Measurements from ENCODE around the gene PXDN.
A peak's percentile ranks its signal among the peaks of the same experiment; 100 is the strongest.
"Not testable (repeated sequence)": the region's sequence is repeated elsewhere in the genome, so short reads cannot be mapped to it uniquely, and the experiment has no call there.

Gene PXDN

DNA sequence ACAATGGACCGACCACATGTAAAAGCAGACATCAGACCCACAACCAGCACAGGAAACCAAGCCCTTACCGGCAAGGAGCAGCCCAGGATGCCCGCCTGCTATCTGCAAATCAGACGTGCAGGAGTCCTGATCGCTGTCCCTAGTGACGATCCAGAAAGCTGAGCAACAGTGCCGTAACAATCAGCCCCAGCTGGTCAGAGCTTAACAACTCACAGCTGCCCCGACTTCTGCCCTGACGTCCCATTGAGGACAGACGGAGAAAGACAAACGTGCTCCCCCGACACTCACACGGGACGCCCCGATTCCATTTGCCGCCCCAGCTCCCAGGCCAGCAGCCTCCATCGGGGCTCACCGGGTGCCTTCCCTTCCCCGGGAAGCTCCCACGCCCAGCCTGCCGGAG, 39.8 kb upstream of the PXDN start:
- Mint-ChIP-seq H3K27ac (no peak overlapping the region), H3K9me3 (no peaks in the 10 kb centered on the region), H3K36me3 (ENCODE audit: insufficient read depth) (no peaks in the 10 kb centered on the region), H3K4me1 (ENCODE audit: low read depth in 2 of 2) (no peaks in the 10 kb centered on the region), H3K27me3 (peaks cover 7 to 23% of the 10 kb centered on the region in 2 donors), H3K4me3 (no peak overlapping the region)
- DNase-seq, result no peak
- peak; percentile 25 for ATAC-seq (replicated peaks)

DNA sequence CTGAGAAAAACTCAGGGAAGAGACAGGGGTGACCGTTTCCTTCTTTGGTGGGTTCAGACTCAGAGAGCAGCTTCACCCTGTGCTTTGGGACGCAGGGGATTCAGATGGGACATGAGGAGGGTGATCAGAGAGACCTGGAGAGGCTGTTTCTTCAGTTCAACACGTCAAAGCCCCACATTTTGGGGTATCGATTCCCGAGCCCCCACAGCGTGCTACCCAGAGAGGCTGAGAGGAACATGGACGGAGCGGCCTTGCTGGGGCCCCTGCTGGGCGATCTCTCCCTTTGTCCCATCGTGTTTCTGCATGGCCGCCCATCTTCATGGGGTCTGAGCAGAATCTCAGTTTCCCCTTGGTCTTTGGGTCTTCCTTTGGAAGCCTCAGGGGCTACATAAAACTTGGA, 38.2 kb upstream of the PXDN start:
- ATAC-seq (replicated peaks), result no peak
- H3K27ac Mint-ChIP-seq, result no peak overlapping the region
- peaks cover 11 to 18% of the 10 kb centered on the region in 2 donors for H3K27me3 Mint-ChIP-seq

DNA sequence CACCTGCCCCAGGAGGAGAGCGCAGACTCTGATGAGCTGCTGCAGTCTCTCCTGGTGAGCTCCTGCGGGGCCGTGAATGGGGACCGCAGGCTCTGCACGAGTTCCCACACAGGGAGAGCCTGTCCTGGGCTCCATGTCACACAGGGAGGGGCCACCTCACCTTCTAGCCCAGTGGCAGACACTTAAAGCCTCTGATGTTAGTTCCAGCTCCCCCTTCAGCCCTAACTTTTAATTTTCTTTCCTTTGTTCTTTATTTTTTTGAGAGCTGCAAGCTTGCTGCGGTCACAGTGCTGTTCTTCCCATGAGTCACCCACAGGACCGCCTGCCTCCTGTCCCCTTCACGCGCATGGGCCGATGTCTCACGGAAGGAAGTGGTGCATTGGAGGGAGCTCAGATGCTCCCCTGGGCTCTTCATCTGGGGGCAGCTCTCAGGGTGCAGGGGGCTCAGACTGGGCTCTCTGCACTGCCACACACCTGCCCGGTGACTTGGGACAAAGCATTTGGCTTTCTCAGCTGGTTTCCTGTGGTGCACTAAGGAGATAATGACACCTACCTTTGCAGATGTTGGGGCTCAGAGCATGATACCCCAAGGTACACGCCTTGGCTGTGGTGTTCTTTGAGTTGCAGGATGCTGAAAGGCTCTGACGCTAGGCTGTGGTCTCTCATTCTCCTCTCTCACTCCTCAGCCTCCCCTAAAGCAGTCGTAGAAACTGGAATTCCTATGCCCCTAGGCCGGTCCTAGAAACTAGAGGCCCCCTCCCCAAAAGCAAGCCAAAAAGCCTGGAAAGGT, 37.2 kb upstream of the PXDN start:
- no peaks in the 10 kb centered on the region for H3K36me3 Mint-ChIP-seq (ENCODE audit: insufficient read depth)
- H3K27ac Mint-ChIP-seq, result no peak overlapping the region
- no peaks in the 10 kb centered on the region for H3K9me3 Mint-ChIP-seq
- ATAC-seq (replicated peaks) (peak; percentile 74), DNase-seq (no peak)
- H3K4me1 Mint-ChIP-seq (ENCODE audit: low read depth in 2 of 2), result no peaks in the 10 kb centered on the region
- H3K4me3 Mint-ChIP-seq, result peak overlapping the region in 1 of 2 donors; percentile 1
- peaks cover 11 to 18% of the 10 kb centered on the region in 2 donors for H3K27me3 Mint-ChIP-seq

More for the DNA sequence above, 38.2 kb upstream of the PXDN start:
- Mint-ChIP-seq H3K9me3 (no peaks in the 10 kb centered on the region), H3K4me3 (no peak overlapping the region), H3K36me3 (ENCODE audit: insufficient read depth) (no peaks in the 10 kb centered on the region), H3K4me1 (ENCODE audit: low read depth in 2 of 2) (no peaks in the 10 kb centered on the region)
- no peak for DNase-seq

DNA sequence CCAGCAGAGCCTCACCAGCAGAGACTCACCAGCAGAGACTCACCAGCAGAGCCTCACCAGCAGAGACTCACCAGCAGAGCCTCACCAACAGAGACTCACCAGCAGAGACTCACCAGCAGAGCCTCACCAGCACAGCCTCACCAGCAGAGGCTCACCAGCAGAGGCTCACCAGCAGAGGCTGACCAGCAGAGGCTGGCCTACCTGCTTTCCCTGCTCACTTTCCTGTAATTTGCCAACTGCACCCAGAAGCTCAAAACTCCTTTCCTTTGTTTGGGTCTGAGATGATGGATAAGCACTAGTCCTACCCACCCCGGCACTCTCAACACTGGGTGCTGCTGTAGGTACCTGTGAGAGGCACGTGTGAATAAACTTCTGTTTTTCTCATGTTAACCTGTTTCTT, 36.4 kb upstream of the PXDN start:
- Mint-ChIP-seq H3K36me3 (ENCODE audit: insufficient read depth) (no peaks in the 10 kb centered on the region), H3K9me3 (no peaks in the 10 kb centered on the region), H3K4me1 (ENCODE audit: low read depth in 2 of 2) (no peaks in the 10 kb centered on the region), H3K27me3 (peaks cover 11 to 18% of the 10 kb centered on the region in 2 donors), H3K27ac (no peak overlapping the region), H3K4me3 (no peak overlapping the region)
- no peak for DNase-seq
- ATAC-seq (replicated peaks), result no peak

DNA sequence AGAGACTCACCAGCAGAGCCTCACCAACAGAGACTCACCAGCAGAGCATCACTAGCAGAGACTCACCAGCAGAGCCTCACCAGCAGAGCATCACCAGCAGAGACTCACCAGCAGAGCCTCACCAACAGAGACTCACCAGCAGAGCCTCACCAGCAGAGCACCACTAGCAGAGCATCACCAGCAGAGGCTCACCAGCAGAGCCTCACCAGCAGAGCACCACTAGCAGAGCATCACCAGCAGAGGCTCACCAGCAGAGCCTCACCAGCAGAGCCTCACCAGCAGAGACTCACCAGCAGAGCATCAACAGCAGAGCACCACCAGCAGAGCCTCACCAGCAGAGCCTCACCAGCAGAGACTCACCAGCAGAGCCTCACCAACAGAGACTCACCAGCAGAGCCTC, 35.7 kb upstream of the PXDN start:
- not testable (repeated sequence) for H3K9me3 Mint-ChIP-seq; DNase-seq; H3K27ac Mint-ChIP-seq; H3K4me1 Mint-ChIP-seq (ENCODE audit: low read depth in 2 of 2); H3K36me3 Mint-ChIP-seq (ENCODE audit: insufficient read depth); H3K4me3 Mint-ChIP-seq; ATAC-seq (replicated peaks)
- peaks cover 11 to 18% of the 10 kb centered on the region in 2 donors for H3K27me3 Mint-ChIP-seq

DNA sequence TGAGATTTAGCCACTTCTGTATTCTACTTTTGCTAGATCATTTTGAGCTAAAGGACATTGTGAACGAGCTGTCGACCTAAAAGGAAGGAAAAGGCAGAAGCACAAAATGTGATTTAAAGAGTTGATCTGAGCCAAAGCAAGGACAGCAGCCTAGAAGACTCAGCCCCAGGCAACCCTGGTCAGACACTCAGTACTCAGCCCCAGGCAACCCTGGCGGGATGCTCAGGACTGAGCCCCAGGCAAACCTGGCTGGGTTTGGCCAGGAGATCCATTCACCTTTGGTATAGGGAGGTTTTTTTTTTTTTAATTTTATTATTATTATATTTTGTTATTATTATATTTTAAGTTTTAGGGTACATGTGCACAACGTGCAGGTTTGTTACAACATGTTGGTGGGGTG, 34.3 kb upstream of the PXDN start:
- no peak overlapping the region for H3K27ac Mint-ChIP-seq
- no peak for ATAC-seq (replicated peaks)
- no peak for DNase-seq
- no peaks in the 10 kb centered on the region for H3K4me1 Mint-ChIP-seq (ENCODE audit: low read depth in 2 of 2)
- peaks cover 11 to 18% of the 10 kb centered on the region in 2 donors for H3K27me3 Mint-ChIP-seq
- H3K36me3 Mint-ChIP-seq (ENCODE audit: insufficient read depth), result no peaks in the 10 kb centered on the region
- no peaks in the 10 kb centered on the region for H3K9me3 Mint-ChIP-seq
- no peak overlapping the region for H3K4me3 Mint-ChIP-seq

DNA sequence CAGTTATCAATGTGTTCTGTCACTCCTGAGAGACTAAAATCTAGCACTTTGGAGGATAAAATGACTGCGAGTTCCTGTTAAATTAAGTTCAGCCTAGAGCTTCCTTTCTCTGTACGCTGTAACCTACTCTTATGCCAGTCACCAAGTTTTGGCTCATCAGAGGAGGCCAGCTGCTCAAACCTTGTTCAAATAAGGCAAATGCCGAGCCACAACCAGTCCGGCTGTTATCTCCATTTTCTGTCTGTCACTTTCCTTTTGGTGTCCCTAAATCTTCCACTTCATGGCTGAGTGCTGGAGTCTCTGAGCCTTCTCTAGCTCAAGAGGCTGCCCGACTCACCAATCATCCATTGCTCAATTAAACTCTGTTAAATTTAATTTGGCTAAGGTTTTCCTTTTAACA, 33.5 kb upstream of the PXDN start:
- Mint-ChIP-seq H3K4me3 (no peak overlapping the region), H3K36me3 (ENCODE audit: insufficient read depth) (no peaks in the 10 kb centered on the region), H3K27me3 (peaks cover 9 to 17% of the 10 kb centered on the region in 2 donors), H3K27ac (no peak overlapping the region), H3K4me1 (ENCODE audit: low read depth in 2 of 2) (no peaks in the 10 kb centered on the region), H3K9me3 (no peaks in the 10 kb centered on the region)
- no peak for ATAC-seq (replicated peaks)
- DNase-seq, result no peak

DNA sequence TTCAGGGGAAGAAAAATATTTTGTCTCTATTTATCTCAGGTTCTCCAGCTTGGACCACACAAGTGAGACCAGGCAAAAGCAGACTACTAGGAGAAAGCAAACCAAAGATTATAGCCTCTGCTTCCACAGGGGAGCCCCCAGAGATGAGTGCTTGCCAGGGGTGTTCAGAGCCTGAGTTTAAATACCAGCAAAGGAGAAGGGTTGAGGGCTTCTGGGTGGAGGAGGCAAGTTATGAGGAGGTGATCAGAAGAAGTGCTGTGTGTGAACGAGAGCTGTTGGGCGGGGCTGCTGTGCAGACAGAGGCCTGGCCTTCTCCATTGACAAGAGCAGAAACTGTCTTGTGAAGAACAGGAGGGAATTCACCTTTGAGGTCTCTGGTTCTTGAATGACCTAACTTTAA, 32.8 kb upstream of the PXDN start:
- Mint-ChIP-seq H3K9me3 (no peaks in the 10 kb centered on the region), H3K27me3 (peaks cover 3 to 11% of the 10 kb centered on the region in 2 donors), H3K4me3 (no peak overlapping the region), H3K36me3 (ENCODE audit: insufficient read depth) (no peaks in the 10 kb centered on the region), H3K27ac (no peak overlapping the region), H3K4me1 (ENCODE audit: low read depth in 2 of 2) (no peaks in the 10 kb centered on the region)
- DNase-seq (no peak), ATAC-seq (replicated peaks) (no peak)

DNA sequence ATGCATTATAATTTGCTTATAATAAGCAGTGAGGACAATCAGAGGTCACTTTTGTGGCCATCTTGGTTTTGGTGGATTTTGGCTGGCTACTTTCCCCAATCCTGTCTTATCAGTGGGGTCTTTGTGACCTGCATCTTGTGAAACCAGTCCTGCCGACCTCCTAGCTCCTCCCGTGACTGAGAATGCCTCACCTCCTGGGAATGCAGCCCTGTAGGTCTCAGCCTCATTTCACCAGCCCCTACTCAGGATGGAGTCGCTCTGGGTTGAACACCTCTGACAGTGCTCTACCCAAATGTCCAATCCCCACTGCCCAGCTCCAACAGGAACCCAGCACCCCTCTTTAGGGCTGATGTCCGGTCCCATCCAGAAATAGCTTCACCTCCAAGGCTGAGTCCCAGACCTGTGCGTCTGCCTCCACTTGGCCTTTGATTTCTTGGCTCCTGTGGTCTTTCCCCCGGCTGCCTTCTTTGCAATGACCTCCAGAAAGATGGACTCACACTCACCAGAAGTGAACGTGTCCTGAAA, 31.3 kb upstream of the PXDN start:
- H3K4me1 Mint-ChIP-seq (ENCODE audit: low read depth in 2 of 2), result no peaks in the 10 kb centered on the region
- H3K27me3 Mint-ChIP-seq, result peaks cover 0 to 11% of the 10 kb centered on the region in 2 donors
- DNase-seq, result no peak

DNA sequence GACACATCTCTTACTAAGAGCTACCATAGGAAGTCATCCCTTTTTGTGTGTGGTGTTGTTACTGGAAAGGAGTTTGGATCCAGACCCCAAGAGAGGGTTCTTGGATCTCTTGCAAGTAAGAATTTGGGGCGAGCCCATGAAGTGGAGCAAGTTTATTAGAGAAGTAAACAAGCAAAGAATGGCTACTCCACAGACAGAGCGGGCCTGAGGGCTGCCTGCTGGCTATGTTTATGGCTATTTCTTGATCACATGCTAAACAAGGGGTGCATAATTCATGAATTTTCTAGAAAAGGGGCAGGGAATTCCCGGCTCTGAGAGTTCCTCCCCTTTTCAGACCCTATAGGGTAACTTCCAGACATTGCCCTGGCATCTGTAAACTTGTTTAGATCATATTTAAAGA, 30.6 kb upstream of the PXDN start:
- ATAC-seq (replicated peaks), result no peak
- H3K27ac Mint-ChIP-seq, result no peak overlapping the region
- no peak overlapping the region for H3K4me3 Mint-ChIP-seq
- no peaks in the 10 kb centered on the region for H3K36me3 Mint-ChIP-seq (ENCODE audit: insufficient read depth)
- DNase-seq, result no peak
- H3K4me1 Mint-ChIP-seq (ENCODE audit: low read depth in 2 of 2), result no peaks in the 10 kb centered on the region
- H3K9me3 Mint-ChIP-seq, result no peaks in the 10 kb centered on the region
- H3K27me3 Mint-ChIP-seq, result peaks cover 0 to 11% of the 10 kb centered on the region in 2 donors

More for the DNA sequence above, 31.3 kb upstream of the PXDN start:
- no peak overlapping the region for H3K4me3 Mint-ChIP-seq
- H3K9me3 Mint-ChIP-seq, result no peaks in the 10 kb centered on the region
- H3K27ac Mint-ChIP-seq, result no peak overlapping the region
- no peak for ATAC-seq (replicated peaks)
- H3K36me3 Mint-ChIP-seq (ENCODE audit: insufficient read depth), result no peaks in the 10 kb centered on the region

DNA sequence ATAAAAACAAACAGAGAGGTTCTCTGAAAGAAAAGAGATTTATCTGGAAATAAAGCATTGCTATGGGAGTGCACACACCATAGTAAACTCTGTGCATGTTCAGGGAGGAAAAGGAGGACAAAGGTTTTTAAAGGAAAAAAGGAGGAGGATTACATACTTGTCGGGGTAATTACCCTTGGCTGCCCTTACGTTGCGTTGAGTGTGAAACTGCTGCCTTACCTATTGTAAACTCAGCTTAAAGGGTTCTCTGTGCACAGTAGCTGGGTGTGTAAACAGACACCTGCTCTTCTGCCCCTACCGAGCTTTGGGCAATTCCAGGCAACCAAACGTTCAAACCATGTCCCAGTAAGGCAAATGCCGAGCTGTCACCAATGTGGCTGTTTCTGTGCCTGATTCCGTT, 29.6 kb upstream of the PXDN start:
- no peaks in the 10 kb centered on the region for H3K36me3 Mint-ChIP-seq (ENCODE audit: insufficient read depth)
- no peak overlapping the region for H3K27ac Mint-ChIP-seq
- H3K27me3 Mint-ChIP-seq, result peaks cover 0 to 11% of the 10 kb centered on the region in 2 donors
- DNase-seq (no peak), ATAC-seq (replicated peaks) (no peak)
- no peaks in the 10 kb centered on the region for H3K4me1 Mint-ChIP-seq (ENCODE audit: low read depth in 2 of 2)
- H3K9me3 Mint-ChIP-seq, result no peaks in the 10 kb centered on the region
- H3K4me3 Mint-ChIP-seq, result no peak overlapping the region

DNA sequence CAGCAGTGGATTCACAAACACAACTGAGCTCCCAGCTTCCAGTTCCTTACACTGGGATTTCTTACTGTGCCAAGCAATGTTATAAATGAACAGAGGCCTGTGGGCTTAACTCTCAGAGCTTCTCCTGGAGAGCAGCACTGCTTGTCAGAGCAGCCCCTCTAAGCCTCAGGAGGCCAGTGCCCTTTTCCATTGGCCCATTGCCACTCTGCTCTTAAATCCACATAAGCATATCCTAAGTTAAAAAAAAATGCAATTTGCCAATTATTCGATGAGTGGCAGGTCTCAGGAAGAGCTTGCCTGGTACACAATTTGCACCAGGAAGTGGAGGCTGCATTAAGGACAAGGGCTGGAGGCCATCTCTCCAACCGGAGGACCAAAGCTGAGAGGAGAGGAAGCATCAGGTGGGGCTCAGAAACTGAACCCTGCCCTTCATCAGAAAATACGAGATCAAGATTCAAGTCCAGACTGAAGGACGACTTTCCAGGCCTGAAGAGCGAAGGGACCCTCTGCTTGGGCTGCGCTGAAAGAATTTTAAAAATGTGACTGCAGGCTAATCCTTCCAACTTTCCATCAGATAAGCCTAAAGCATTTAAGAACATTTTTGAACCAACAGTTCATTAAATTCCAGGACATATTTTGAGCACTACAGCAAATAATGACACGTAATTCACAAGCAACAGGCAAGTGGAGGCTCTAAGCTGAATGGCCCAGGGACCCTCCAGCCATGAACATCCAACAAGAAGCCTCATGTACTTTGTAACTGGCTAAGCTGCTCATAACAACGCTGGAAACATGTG, 28.4 kb upstream of the PXDN start:
- no peak overlapping the region for H3K4me3 Mint-ChIP-seq
- no peak for DNase-seq
- no peaks in the 10 kb centered on the region for H3K9me3 Mint-ChIP-seq
- no peaks in the 10 kb centered on the region for H3K36me3 Mint-ChIP-seq (ENCODE audit: insufficient read depth)
- H3K4me1 Mint-ChIP-seq (ENCODE audit: low read depth in 2 of 2), result no peaks in the 10 kb centered on the region
- no peak for ATAC-seq (replicated peaks)
- H3K27me3 Mint-ChIP-seq, result peaks cover under 1 to 7% of the 10 kb centered on the region in 2 donors
- H3K27ac Mint-ChIP-seq, result no peak overlapping the region

DNA sequence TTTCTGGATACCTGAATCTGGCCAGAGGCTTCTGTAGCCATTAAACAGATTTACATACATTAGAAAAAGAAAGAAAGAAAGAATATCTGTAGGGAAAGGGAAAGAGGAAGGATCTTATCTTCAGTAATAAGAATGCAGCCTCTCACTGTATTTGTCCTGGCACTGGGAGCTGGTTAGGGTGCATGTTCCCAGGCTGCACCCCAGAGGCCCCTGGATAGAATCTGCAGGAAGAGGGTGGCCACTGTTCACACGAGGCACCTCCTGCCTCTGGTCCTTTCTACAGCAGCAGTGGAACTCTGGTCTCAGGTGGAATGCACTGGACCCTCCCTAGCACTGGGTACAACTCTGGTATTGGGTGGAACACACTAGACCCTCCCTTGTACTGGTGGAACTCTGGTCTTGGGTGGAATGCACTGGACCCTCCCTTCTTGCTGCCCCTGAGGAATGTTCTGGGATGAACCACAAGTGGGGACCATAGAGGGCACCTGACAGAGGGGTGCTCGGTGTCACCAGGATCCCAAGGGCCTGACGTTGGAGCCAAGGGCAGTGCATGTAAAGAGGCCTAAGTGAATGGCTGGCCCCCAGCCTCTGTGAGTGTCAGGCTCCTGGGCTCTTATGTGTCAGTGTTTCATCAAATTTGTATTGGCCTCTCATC, 27.4 kb upstream of the PXDN start:
- ATAC-seq (replicated peaks), result no peak
- Mint-ChIP-seq H3K9me3 (no peaks in the 10 kb centered on the region), H3K27ac (no peak overlapping the region), H3K4me1 (ENCODE audit: low read depth in 2 of 2) (no peaks in the 10 kb centered on the region), H3K4me3 (no peak overlapping the region), H3K36me3 (ENCODE audit: insufficient read depth) (no peaks in the 10 kb centered on the region), H3K27me3 (peaks cover 0 to 16% of the 10 kb centered on the region in 2 donors)
- DNase-seq, result no peak
